H9 (cell line): ENCODE measurements around the gene BPTF. TPM values are rescaled to one million over a fixed set of nuclear protein-coding genes. Genes with fewer than 3 reads are reported as not detected.
A peak's percentile ranks its signal among the peaks of the same experiment; 100 is the strongest.

ENCODE experiments used
- DNase-seq: peaks from one replicate; pipeline ENCODE4 v3.0.0-alpha.2; 2017
- H2AFZ ChIP-seq: one replicate; pipeline ENCODE4 v1.6.1; 2013; ENCODE audit warnings: mild to moderate bottlenecking, low read length, control low read depth, moderate library complexity
- H2AK5ac ChIP-seq: 2 replicates; pipeline ENCODE4 v1.6.1; 2013; ENCODE audit warnings: low read length, control low read depth, mixed read lengths; ENCODE audit not compliant: insufficient read length
- H2BK120ac ChIP-seq: one replicate; pipeline ENCODE4 v1.6.1; 2013; ENCODE audit warnings: low read depth, mild to moderate bottlenecking, low read length, control low read depth, inconsistent platforms; ENCODE audit not compliant: poor library complexity, severe bottlenecking
- H2BK12ac ChIP-seq: 2 replicates; pipeline ENCODE4 v1.6.1; 2013; ENCODE audit warnings: low read length, control low read depth, mixed read lengths, low read depth; ENCODE audit not compliant: insufficient read length
- H2BK15ac ChIP-seq: 2 replicates; pipeline ENCODE4 v1.6.1; 2013; ENCODE audit warnings: low read depth, low read length, control low read depth
- H2BK20ac ChIP-seq: one replicate; pipeline ENCODE4 v1.6.1; 2013; ENCODE audit warnings: low read depth, mild to moderate bottlenecking, low read length, control low read depth, inconsistent platforms; ENCODE audit not compliant: poor library complexity, severe bottlenecking
- H2BK5ac ChIP-seq: 2 replicates; pipeline ENCODE4 v1.6.1; 2013; ENCODE audit warnings: low read length, control low read depth, mixed read lengths; ENCODE audit not compliant: insufficient read length
- H3K14ac ChIP-seq: 2 replicates; pipeline ENCODE4 v1.6.1; 2013; ENCODE audit warnings: low read length, control low read depth; ENCODE audit not compliant: insufficient read depth
- H3K18ac ChIP-seq: 2 replicates; pipeline ENCODE4 v1.6.1; 2013; ENCODE audit warnings: low read depth, mild to moderate bottlenecking, mixed read lengths, low read length, control low read depth; ENCODE audit not compliant: insufficient read length
- H3K23ac ChIP-seq: 2 replicates; pipeline ENCODE4 v1.6.1; 2013; ENCODE audit warnings: low read length, control low read depth, mixed read lengths, low read depth; ENCODE audit not compliant: insufficient read length
- H3K23me2 ChIP-seq: 2 replicates; pipeline ENCODE4 v1.6.1; 2013; ENCODE audit warnings: low read depth, mild to moderate bottlenecking, mixed read lengths, low read length, control low read depth; ENCODE audit not compliant: insufficient read length, poor library complexity, severe bottlenecking
- H3K27ac ChIP-seq: 2 replicates; pipeline ENCODE4 v1.5.1; 2013; ENCODE audit warnings: low read length, control low read depth, mixed read lengths, low read depth; ENCODE audit not compliant: insufficient read length
- H3K27me3 ChIP-seq: 2 replicates; pipeline ENCODE4 v1.6.1; 2013; ENCODE audit warnings: low read length, control low read depth, inconsistent platforms; ENCODE audit not compliant: insufficient read depth
- H3K4ac ChIP-seq: 2 replicates; pipeline ENCODE4 v1.6.1; 2013; ENCODE audit warnings: low read depth, mild to moderate bottlenecking, control low read depth, inconsistent platforms, low read length, moderate library complexity
- H3K4me1 ChIP-seq: 2 replicates; pipeline ENCODE4 v1.6.1; 2013; ENCODE audit warnings: low read length, control low read depth, inconsistent platforms; ENCODE audit not compliant: insufficient read depth
- H3K4me2 ChIP-seq: 2 replicates; pipeline ENCODE4 v1.6.1; 2013; ENCODE audit warnings: low read length, control low read depth, mixed read lengths; ENCODE audit not compliant: insufficient read length, insufficient read depth
- H3K56ac ChIP-seq: 2 replicates; pipeline ENCODE4 v1.6.1; 2013; ENCODE audit warnings: low read depth, mild to moderate bottlenecking, mixed read lengths, low read length, control low read depth; ENCODE audit not compliant: insufficient read length
- H3K79me1 ChIP-seq: 2 replicates; pipeline ENCODE4 v1.6.1; 2013; ENCODE audit warnings: low read depth, mild to moderate bottlenecking, moderate library complexity, low read length, control low read depth, inconsistent platforms; ENCODE audit not compliant: insufficient read depth, poor library complexity, severe bottlenecking
- H3K79me2 ChIP-seq: 2 replicates; pipeline ENCODE4 v1.6.1; 2013; ENCODE audit warnings: low read length, control low read depth, inconsistent platforms; ENCODE audit not compliant: insufficient read depth
- H3K9ac ChIP-seq: 2 replicates; pipeline ENCODE4 v1.6.1; 2013; ENCODE audit warnings: low read length, control low read depth, mixed read lengths; ENCODE audit not compliant: insufficient read length; ENCODE audit errors: extremely low read depth
- H3K9me3 ChIP-seq: one replicate; pipeline ENCODE4 v1.6.1; 2013; ENCODE audit warnings: low read depth, low read length, inconsistent platforms; ENCODE audit not compliant: control insufficient read depth
- H3T11ph ChIP-seq: one replicate; pipeline ENCODE4 v1.6.1; 2013; ENCODE audit warnings: mild to moderate bottlenecking, low read length, control low read depth, inconsistent platforms
- H4K20me1 ChIP-seq: one replicate; pipeline ENCODE4 v1.6.1; 2013; ENCODE audit not compliant: control insufficient read depth, insufficient read length, insufficient read depth
- H4K5ac ChIP-seq: 2 replicates; pipeline ENCODE4 v1.6.1; 2013; ENCODE audit warnings: low read depth, mild to moderate bottlenecking, mixed read lengths, low read length, control low read depth; ENCODE audit not compliant: insufficient read length
- H4K8ac ChIP-seq: replicated peaks from 2 replicates; pipeline ENCODE4 v1.6.1; 2013; ENCODE audit warnings: low read length, control low read depth, mixed read lengths, low read depth; ENCODE audit not compliant: insufficient read length
- H4K91ac ChIP-seq: 2 replicates; pipeline ENCODE4 v1.6.1; 2013; ENCODE audit warnings: low read depth, mild to moderate bottlenecking, moderate library complexity, mixed read lengths, low read length, control low read depth; ENCODE audit not compliant: insufficient read length
- H3K27ac Mint-ChIP-seq, 3 experiments: 2 replicates in 2 of 3; 3 replicates in 1 of 3; pipeline ENCODE4 v1.8.0; 2020 to 2021; ENCODE audit warnings: mixed read lengths in 3 of 3, mild to moderate bottlenecking in 1 of 3, moderate library complexity in 1 of 3
- H3K27me3 Mint-ChIP-seq: 2 replicates; pipeline ENCODE4 v1.8.0; 2021; ENCODE audit warnings: low read depth, mild to moderate bottlenecking, moderate library complexity, mixed read lengths
- H3K36me3 Mint-ChIP-seq, 3 experiments: 2 replicates in 2 of 3; 3 replicates in 1 of 3; pipeline ENCODE4 v1.8.0; 2020 to 2021; ENCODE audit warnings: low read depth in 3 of 3, mixed read lengths in 3 of 3; ENCODE audit not compliant: insufficient read depth in 1 of 3
- H3K4me1 Mint-ChIP-seq, 2 experiments: 2 replicates each; pipeline ENCODE4 v1.8.0; 2020; ENCODE audit warnings: mixed read lengths in 2 of 2
- H3K4me3 Mint-ChIP-seq, 2 experiments: 2 replicates in 1 of 2; 3 replicates in 1 of 2; pipeline ENCODE4 v1.8.0; 2020 to 2021; ENCODE audit warnings: mild to moderate bottlenecking in 2 of 2, mixed read lengths in 2 of 2, moderate library complexity in 1 of 2
- H3K9me3 Mint-ChIP-seq, 2 experiments: 2 replicates in 1 of 2; 3 replicates in 1 of 2; pipeline ENCODE4 v1.8.0; 2020; ENCODE audit warnings: mild to moderate bottlenecking in 2 of 2, mixed read lengths in 2 of 2, moderate library complexity in 1 of 2
- WGBS: extraction: QIAGEN DNeasy Blood & Tissue Kit; methylation state at CpG from one replicate; pipeline ENCODE4 v1.1.7; 2013; ENCODE audit warnings: missing lambda C conversion rate, low lambda C conversion rate, mixed read lengths; ENCODE audit not compliant: insufficient read length; ENCODE audit errors: extremely low coverage; 5-methylcytosine and 5-hydroxymethylcytosine counted together
- total RNA-seq: library from RNA; stranded (reverse); gene quantifications from 2 replicates; pipeline ENCODE4 v1.2.1, GENCODE V29; 2021
- TF ChIP-seq, protein P1 (sequence below): fragments of 200-600 bp; sonication (generic); conservative IDR thresholded peaks from 3 replicates; pipeline ENCODE4 v1.8.0; 2021; ENCODE audit warnings: antibody characterized with exemption, mild to moderate bottlenecking

The BPTF gene
- total RNA-seq, 1 experiment from 2014 or later = 203 TPM

DNA sequence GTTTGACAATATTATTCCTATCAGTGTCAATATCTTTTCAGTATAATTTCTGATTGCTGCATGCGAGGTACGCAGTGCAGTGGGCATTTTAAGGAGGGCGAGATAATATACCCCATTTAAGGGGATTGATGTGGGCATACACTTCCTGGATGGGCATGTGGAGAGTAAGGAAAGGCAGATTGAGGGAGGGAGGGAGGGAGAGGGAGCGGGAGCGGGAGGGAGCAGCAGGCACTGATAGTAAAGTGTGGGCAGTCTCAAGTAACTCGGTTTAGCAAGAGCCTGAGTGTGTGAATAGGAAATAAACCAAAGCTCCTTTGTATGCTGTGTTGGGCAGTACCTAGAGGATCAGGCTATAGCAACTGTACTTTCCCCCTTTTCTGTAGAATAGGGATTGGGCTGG, 5.1 kb downstream of the BPTF start:
- Mint-ChIP-seq H3K36me3 (peaks cover 7 to 43% (median 21%) of the 10 kb centered on the region in 3 experiments), H3K4me1 (peaks cover 37 to 45% of the 10 kb centered on the region in 2 experiments), H3K9me3 (peaks cover 0 to 3% of the 10 kb centered on the region in 2 experiments; a peak in 1 of 5 replicates), H3K27ac (peak overlapping the region in 2 of 3 experiments; percentile 4 to 8; a peak in 2 of 7 replicates), H3K27me3 (no peaks in the 10 kb centered on the region), H3K4me3 (peak overlapping the region; percentile 28 to 40; a peak in 4 of 5 replicates)
- Histone ChIP-seq H3K56ac (no peak overlapping the region), H3K79me1 (no peaks in the 10 kb centered on the region), H3T11ph (no peak overlapping the region), H3K9me3 (no peaks in the 10 kb centered on the region), H3K18ac (no peak overlapping the region), H3K4me1 (no peaks in the 10 kb centered on the region; the same call in 1 of the 2 replicates), H3K23ac (no peak overlapping the region), H3K4me2 (peak overlapping the region; percentile 58), H4K91ac (no peak overlapping the region), H2AK5ac (no peak overlapping the region), H3K23me2 (no peaks in the 10 kb centered on the region), H3K27me3 (no peaks in the 10 kb centered on the region), H2BK120ac (no peak overlapping the region), H2BK20ac (no peak overlapping the region), H4K8ac (no peak overlapping the region), H2BK15ac (no peak overlapping the region), H3K9ac (no peak overlapping the region), H4K20me1 (peaks cover 3% of the 10 kb centered on the region), H3K4ac (no peak overlapping the region), H2AFZ (no peak overlapping the region), H3K79me2 (peaks cover 63% of the 10 kb centered on the region; the same call in 1 of the 2 replicates), H4K5ac (no peak overlapping the region), H2BK5ac (no peak overlapping the region), H3K27ac (no peak overlapping the region), H3K14ac (no peak overlapping the region), H2BK12ac (no peak overlapping the region)
- WGBS = no CpG with 5 or more reads among the region's 6 CpGs
- TF ChIP-seq, protein P1, sequence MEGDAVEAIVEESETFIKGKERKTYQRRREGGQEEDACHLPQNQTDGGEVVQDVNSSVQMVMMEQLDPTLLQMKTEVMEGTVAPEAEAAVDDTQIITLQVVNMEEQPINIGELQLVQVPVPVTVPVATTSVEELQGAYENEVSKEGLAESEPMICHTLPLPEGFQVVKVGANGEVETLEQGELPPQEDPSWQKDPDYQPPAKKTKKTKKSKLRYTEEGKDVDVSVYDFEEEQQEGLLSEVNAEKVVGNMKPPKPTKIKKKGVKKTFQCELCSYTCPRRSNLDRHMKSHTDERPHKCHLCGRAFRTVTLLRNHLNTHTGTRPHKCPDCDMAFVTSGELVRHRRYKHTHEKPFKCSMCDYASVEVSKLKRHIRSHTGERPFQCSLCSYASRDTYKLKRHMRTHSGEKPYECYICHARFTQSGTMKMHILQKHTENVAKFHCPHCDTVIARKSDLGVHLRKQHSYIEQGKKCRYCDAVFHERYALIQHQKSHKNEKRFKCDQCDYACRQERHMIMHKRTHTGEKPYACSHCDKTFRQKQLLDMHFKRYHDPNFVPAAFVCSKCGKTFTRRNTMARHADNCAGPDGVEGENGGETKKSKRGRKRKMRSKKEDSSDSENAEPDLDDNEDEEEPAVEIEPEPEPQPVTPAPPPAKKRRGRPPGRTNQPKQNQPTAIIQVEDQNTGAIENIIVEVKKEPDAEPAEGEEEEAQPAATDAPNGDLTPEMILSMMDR = no peak
- peak; percentile 50 for DNase-seq
